Measurements from ENCODE around the gene OR4D9.

Gene OR4D9

GRCh38 chr11:59550842-59551658, 39.7 kb downstream of the OR4D9 start:
- DNase-seq, result peak; percentile 97

- DNase-seq, result peak; percentile 87
Observed at GRCh38 chr11:59551659-59552521, 40.6 kb downstream of the OR4D9 start.

GRCh38 chr11:59552844-59553243, 41.5 kb downstream of the OR4D9 start:
- DNase-seq, result no peak

- no peak for DNase-seq
Observed at GRCh38 chr11:59553323-59553722, 42.0 kb downstream of the OR4D9 start.

GRCh38 chr11:59555601-59556114, 44.3 kb downstream of the OR4D9 start:
- no peak for DNase-seq

- peak; percentile 96 for DNase-seq
Observed at GRCh38 chr11:59556115-59556916, 45.0 kb downstream of the OR4D9 start.

GRCh38 chr11:59556917-59557348, 45.6 kb downstream of the OR4D9 start:
- DNase-seq, result peak; percentile 65

GRCh38 chr11:59558270-59558643, 46.9 kb downstream of the OR4D9 start:
- no peak for DNase-seq

GRCh38 chr11:59559886-59560285, 48.5 kb downstream of the OR4D9 start:
- no peak for DNase-seq

- peak; percentile 90 for DNase-seq
Observed at GRCh38 chr11:59560290-59560701, 49.0 kb downstream of the OR4D9 start.

GRCh38 chr11:59560702-59561473, 49.5 kb downstream of the OR4D9 start:
- peak; percentile 95 for DNase-seq

- DNase-seq, result no peak
Observed at GRCh38 chr11:59562292-59562691, 51.0 kb downstream of the OR4D9 start.

All from hematopoietic multipotent progenitor cell treated with erythropoietin and hydrocortisone succinate and interleukin-3 and kit ligand, for 4 days (in vitro differentiated cells).